OCI-LY1 (cell line): ENCODE measurements around the gene MBD5.

Experiments used
- CTCF ChIP-seq: fragments of 200-600 bp; sonication (generic), shearing (Covaris generic); IDR thresholded peaks from 2 replicates; pipeline ENCODE4 v1.5.1; 2017; ENCODE audit warnings: mild to moderate bottlenecking, antibody characterized with exemption, low read length, moderate library complexity, mixed read lengths
- EZH2 ChIP-seq: fragments of 200-600 bp; sonication (generic), shearing (Covaris generic); IDR thresholded peaks from 2 replicates; pipeline ENCODE4 v1.8.0; 2017; ENCODE audit warnings: borderline replicate concordance, mixed run types, mild to moderate bottlenecking, antibody characterized with exemption, low read length, moderate library complexity, mixed read lengths

DNA sequence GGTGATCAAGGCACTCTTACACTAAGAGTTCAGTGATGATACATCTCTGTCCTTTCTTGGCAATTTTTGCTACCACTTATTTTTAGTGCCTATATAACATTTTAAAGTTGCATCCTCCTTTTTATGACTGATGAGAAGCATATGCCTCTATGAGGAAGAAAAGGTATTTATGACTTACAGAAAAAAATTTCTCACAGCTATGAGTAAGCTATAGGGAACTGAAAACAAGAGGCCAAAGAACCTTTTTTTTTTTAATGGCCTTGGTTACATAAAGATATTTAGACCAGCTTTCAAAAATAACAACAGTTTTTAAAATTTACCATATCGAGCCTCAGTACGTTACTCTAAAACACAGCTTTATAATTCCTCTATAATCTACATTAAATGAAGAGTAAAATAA lies 21.3 kb downstream of the MBD5 start:
- TF ChIP-seq CTCF (no peak), EZH2 (no peak)
